ENCODE data around the gene YIPF3.
A peak's percentile ranks its signal among the peaks of the same experiment; 100 is the strongest.
"Not testable (repeated sequence)": the region's sequence is repeated elsewhere in the genome, so short reads cannot be mapped to it uniquely, and the experiment has no call there.

The YIPF3 gene

GRCh38 chr6:43509142-43509983 lies 7.4 kb downstream of the YIPF3 start:
- peak; percentile 24 for DNase-seq

GRCh38 chr6:43508481-43509141 lies 8.1 kb downstream of the YIPF3 start:
- no peak for DNase-seq

- DNase-seq, result peak; percentile 89
Measured at GRCh38 chr6:43506667-43507471, 9.9 kb downstream of the YIPF3 start.

- no peak for DNase-seq
Measured at GRCh38 chr6:43506171-43506570, 10.6 kb downstream of the YIPF3 start.

- DNase-seq, result no peak
Measured at GRCh38 chr6:43505718-43506117, 11.0 kb downstream of the YIPF3 start.

- no peak for DNase-seq
Measured at GRCh38 chr6:43504756-43505593, 11.8 kb downstream of the YIPF3 start.

- DNase-seq, result no peak
Measured at GRCh38 chr6:43503443-43503842, 13.3 kb downstream of the YIPF3 start.

GRCh38 chr6:43502666-43503065 lies 14.1 kb downstream of the YIPF3 start:
- DNase-seq, result no peak

GRCh38 chr6:43500921-43501320 lies 15.8 kb downstream of the YIPF3 start:
- DNase-seq, result no peak

GRCh38 chr6:43499028-43499815 lies 17.5 kb downstream of the YIPF3 start:
- DNase-seq, result no peak

GRCh38 chr6:43498291-43498690 lies 18.4 kb downstream of the YIPF3 start:
- DNase-seq, result not testable (repeated sequence)

- no peak for DNase-seq
Measured at GRCh38 chr6:43497689-43498088, 19.0 kb downstream of the YIPF3 start.

GRCh38 chr6:43497129-43497396 lies 19.7 kb downstream of the YIPF3 start:
- DNase-seq, result no peak

GRCh38 chr6:43496370-43497128 lies 20.2 kb downstream of the YIPF3 start:
- peak; percentile 35 for DNase-seq

GRCh38 chr6:43495409-43495941 lies 21.3 kb downstream of the YIPF3 start:
- peak; percentile 28 for DNase-seq

GRCh38 chr6:43494766-43495165 lies 22.0 kb downstream of the YIPF3 start:
- DNase-seq, result no peak

- no peak for DNase-seq
Measured at GRCh38 chr6:43494321-43494720, 22.4 kb downstream of the YIPF3 start.

- no peak for DNase-seq
Measured at GRCh38 chr6:43493833-43494232, 22.9 kb downstream of the YIPF3 start.

- no peak for DNase-seq
Measured at GRCh38 chr6:43493230-43493629, 23.5 kb downstream of the YIPF3 start.

- no peak for DNase-seq
Measured at GRCh38 chr6:43492673-43493072, 24.1 kb downstream of the YIPF3 start.
